Epithelial cell of esophagus (primary cell): ENCODE results near the gene CTSS.
"Not testable (repeated sequence)": the region's sequence is repeated elsewhere in the genome, so short reads cannot be mapped to it uniquely, and the experiment has no call there.

Experiments
- DNase-seq: peaks from one replicate; pipeline ENCODE4 v3.0.0; 2010; ENCODE audit warnings: low read depth
- H3K4me3 ChIP-seq: 2 replicates; pipeline ENCODE4 v1.5.1; 2011; ENCODE audit warnings: mild to moderate bottlenecking, low read length, control low read depth
- TF ChIP-seq, protein P1 (sequence below): IDR thresholded peaks from 2 replicates; pipeline ENCODE4 v1.5.1; 2011; ENCODE audit warnings: low read depth, mild to moderate bottlenecking, low read length, control low read depth, inconsistent platforms; ENCODE audit not compliant: insufficient read depth; ENCODE audit errors: missing control alignments

Gene CTSS

GRCh38 chr1:150807249-150808023 is 41.9 kb upstream of the CTSS start:
- no peak for DNase-seq
- TF ChIP-seq, protein P1, sequence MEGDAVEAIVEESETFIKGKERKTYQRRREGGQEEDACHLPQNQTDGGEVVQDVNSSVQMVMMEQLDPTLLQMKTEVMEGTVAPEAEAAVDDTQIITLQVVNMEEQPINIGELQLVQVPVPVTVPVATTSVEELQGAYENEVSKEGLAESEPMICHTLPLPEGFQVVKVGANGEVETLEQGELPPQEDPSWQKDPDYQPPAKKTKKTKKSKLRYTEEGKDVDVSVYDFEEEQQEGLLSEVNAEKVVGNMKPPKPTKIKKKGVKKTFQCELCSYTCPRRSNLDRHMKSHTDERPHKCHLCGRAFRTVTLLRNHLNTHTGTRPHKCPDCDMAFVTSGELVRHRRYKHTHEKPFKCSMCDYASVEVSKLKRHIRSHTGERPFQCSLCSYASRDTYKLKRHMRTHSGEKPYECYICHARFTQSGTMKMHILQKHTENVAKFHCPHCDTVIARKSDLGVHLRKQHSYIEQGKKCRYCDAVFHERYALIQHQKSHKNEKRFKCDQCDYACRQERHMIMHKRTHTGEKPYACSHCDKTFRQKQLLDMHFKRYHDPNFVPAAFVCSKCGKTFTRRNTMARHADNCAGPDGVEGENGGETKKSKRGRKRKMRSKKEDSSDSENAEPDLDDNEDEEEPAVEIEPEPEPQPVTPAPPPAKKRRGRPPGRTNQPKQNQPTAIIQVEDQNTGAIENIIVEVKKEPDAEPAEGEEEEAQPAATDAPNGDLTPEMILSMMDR: no peak
- no peak overlapping the region for H3K4me3 ChIP-seq

DNA sequence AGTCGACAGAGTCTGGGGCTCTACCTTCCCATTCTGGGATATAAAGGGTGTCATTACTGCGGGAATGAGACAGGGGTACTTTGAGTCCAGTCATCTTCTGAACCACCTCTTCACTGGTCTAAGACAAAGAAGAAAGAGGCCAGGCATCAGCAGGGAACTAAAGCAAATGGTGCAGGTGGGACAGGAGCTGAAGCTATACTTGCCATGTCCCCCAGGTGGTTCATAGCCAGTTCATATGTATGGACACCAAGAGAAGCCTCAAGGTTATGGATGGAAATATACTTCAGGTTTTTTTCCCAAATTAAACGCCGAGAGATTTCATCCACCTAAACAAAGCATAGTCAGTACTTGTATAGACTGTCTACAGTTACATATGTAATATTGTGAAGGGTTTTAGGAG is 40.3 kb upstream of the CTSS start:
- no peak for DNase-seq
- TF ChIP-seq, protein P1: no peak
- no peak overlapping the region for H3K4me3 ChIP-seq

DNA sequence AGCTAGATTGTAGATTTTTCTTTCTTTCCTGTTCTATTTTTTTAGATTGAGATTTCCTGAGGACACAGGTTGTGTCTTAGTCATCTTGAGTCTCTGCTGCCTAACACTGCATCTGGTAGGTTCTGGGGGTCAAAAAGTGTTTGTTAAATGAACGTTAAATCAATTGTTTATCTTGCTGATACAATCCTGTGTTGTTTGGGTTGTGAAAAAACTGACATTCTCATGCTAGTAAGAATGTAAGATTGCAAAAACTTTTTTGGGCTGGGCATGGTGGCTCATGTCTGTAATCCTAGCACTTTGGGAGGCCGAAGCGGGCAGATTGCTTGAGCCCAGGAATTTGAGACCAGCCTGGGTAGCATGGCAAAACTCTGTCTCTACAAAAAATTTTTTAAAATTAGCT is 39.1 kb upstream of the CTSS start:
- DNase-seq: peak; percentile 39
- H3K4me3 ChIP-seq: no peak overlapping the region
- TF ChIP-seq, protein P1: no peak

DNA sequence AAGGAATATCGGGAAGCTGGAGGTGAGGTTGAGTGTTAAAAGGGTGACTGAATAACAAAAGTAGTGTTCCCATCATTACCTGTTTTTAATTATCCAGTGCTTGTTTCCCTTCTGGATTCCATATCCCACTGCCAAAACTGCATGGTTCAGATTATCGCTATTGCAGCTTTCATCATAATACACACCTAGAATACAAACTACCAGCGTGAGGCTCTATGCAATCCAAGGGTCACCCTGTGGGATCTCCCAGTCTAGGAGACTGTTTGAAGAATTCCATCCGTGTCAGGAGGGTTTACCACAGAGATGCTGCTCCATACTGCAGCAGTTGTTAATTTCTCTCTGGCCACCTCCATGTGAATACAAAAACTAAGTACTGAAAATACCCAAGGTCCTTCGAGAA is 33.5 kb upstream of the CTSS start:
- no peak for DNase-seq
- no peak overlapping the region for H3K4me3 ChIP-seq
- TF ChIP-seq, protein P1: no peak

- TF ChIP-seq, protein P1: no peak
Measured at GRCh38 chr1:150798525-150798924, 32.9 kb upstream of the CTSS start.

GRCh38 chr1:150796374-150796773 is 30.8 kb upstream of the CTSS start:
- TF ChIP-seq, protein P1: no peak

More at GRCh38 chr1:150798525-150798924, 32.9 kb upstream of the CTSS start:
- H3K4me3 ChIP-seq: no peak overlapping the region
- no peak for DNase-seq

DNA sequence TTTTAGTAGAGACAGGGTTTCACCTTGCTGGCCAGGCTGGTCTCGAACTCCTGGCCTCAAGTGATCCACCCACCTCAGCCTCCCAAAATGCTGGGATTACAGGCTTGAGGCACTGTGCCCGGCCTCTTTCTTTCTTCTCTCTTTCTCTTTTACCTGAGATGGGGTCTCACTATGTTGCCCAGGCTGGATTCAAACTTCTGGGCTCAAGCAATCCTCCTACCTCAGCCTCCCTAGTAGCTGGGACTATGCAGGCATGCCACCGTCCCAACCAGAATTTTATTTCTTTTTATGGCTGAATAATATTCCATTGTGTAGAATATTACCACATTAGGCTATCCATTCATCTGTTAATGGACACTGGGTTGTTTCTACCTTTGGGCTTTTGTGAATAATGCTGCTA is 28.2 kb upstream of the CTSS start:
- DNase-seq, H3K4me3 ChIP-seq: not testable (repeated sequence)

More at GRCh38 chr1:150796374-150796773, 30.8 kb upstream of the CTSS start:
- no peak for DNase-seq
- no peak overlapping the region for H3K4me3 ChIP-seq

DNA sequence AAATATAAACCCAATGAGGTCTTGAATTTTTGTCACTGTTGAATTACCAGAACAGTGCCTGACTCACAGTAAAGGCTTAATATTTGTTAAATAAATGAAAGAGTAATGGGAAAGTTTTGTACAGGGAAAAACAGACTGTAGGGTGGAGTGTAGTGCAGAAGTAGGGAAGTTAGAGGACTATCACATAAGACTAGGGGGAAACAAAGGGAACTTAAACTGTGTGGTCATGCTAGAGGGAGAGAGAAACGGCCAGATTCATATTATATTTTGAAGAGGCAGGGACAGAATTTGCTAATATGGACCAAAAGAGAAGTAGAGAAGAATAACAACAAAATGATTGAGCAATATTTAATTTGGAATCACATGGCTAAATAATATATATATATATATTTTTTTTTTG is 27.6 kb upstream of the CTSS start:
- TF ChIP-seq, protein P1: no peak
- no peak for DNase-seq
- no peak overlapping the region for H3K4me3 ChIP-seq
